Measurements from ENCODE around the gene JAK3.
A peak's percentile ranks its signal among the peaks of the same experiment; 100 is the strongest.

DNA sequence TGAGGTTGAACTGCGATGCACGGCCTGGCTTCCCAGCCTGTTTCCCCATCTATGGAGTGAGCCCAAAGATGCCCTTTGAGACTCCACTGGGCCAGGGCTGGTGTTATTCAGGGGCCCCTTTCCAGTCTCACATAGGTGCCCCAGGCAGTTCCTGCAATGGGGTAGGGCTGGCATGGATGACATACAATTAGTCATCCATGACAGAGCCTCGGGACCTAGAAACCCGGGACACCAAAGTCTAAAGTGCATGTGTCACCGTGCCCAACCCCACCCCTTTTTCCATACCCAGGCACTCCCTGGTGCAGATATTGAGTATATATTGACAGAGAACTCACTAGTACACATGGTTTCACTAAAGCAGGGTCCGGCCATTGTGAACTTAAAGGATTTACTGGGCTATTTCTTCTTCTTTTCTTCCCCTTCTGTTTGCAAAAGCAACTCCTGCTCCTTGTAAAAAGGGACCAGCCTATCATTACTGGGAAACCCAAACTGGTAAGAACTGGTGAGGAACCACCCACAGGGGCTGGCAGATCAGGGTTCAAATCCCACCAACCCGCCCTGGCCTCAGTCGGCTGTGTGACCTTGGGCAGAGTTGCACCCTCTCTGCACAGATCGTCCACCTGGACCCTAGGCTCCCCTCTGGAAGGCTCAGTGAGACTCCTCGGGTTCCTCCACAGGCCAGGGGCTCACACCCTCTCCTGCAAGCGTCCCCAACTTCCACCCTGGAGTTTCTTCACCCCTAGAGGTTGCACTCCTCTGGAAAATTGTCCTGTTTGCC lies 50.2 kb downstream of the JAK3 start:
- TF ChIP-seq EP300 (IDR thresholded peaks at IDR 0.05) (no peak), PHF8 (IDR thresholded peaks at IDR 0.05; ENCODE audit: borderline replicate concordance, low read depth) (no peak), RAD21 (conservative IDR thresholded peaks at IDR 0.05 in 1 of 2, IDR thresholded peaks at IDR 0.05 in 1 of 2) (no peak), POLR2A (IDR thresholded peaks at IDR 0.05; ENCODE audit: low read length) (no peak), MAZ (IDR thresholded peaks at IDR 0.05; ENCODE audit: borderline replicate concordance, low read depth, low read length) (no peak), CHD2 (IDR thresholded peaks at IDR 0.05; ENCODE audit: low read length, partially characterized antibody) (no peak), CBX8 (IDR thresholded peaks at IDR 0.05) (no peak)
- TF ChIP-seq, protein P1, sequence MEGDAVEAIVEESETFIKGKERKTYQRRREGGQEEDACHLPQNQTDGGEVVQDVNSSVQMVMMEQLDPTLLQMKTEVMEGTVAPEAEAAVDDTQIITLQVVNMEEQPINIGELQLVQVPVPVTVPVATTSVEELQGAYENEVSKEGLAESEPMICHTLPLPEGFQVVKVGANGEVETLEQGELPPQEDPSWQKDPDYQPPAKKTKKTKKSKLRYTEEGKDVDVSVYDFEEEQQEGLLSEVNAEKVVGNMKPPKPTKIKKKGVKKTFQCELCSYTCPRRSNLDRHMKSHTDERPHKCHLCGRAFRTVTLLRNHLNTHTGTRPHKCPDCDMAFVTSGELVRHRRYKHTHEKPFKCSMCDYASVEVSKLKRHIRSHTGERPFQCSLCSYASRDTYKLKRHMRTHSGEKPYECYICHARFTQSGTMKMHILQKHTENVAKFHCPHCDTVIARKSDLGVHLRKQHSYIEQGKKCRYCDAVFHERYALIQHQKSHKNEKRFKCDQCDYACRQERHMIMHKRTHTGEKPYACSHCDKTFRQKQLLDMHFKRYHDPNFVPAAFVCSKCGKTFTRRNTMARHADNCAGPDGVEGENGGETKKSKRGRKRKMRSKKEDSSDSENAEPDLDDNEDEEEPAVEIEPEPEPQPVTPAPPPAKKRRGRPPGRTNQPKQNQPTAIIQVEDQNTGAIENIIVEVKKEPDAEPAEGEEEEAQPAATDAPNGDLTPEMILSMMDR (IDR thresholded peaks at IDR 0.05) = no peak
- TF ChIP-seq, protein P2, sequence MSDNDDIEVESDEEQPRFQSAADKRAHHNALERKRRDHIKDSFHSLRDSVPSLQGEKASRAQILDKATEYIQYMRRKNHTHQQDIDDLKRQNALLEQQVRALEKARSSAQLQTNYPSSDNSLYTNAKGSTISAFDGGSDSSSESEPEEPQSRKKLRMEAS (IDR thresholded peaks at IDR 0.05) = peak; percentile 32; the same call in 1 of the 2 replicates
- TF ChIP-seq, protein P3, sequence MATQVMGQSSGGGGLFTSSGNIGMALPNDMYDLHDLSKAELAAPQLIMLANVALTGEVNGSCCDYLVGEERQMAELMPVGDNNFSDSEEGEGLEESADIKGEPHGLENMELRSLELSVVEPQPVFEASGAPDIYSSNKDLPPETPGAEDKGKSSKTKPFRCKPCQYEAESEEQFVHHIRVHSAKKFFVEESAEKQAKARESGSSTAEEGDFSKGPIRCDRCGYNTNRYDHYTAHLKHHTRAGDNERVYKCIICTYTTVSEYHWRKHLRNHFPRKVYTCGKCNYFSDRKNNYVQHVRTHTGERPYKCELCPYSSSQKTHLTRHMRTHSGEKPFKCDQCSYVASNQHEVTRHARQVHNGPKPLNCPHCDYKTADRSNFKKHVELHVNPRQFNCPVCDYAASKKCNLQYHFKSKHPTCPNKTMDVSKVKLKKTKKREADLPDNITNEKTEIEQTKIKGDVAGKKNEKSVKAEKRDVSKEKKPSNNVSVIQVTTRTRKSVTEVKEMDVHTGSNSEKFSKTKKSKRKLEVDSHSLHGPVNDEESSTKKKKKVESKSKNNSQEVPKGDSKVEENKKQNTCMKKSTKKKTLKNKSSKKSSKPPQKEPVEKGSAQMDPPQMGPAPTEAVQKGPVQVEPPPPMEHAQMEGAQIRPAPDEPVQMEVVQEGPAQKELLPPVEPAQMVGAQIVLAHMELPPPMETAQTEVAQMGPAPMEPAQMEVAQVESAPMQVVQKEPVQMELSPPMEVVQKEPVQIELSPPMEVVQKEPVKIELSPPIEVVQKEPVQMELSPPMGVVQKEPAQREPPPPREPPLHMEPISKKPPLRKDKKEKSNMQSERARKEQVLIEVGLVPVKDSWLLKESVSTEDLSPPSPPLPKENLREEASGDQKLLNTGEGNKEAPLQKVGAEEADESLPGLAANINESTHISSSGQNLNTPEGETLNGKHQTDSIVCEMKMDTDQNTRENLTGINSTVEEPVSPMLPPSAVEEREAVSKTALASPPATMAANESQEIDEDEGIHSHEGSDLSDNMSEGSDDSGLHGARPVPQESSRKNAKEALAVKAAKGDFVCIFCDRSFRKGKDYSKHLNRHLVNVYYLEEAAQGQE (IDR thresholded peaks at IDR 0.05) = no peak
- TF ChIP-seq, protein P4, sequence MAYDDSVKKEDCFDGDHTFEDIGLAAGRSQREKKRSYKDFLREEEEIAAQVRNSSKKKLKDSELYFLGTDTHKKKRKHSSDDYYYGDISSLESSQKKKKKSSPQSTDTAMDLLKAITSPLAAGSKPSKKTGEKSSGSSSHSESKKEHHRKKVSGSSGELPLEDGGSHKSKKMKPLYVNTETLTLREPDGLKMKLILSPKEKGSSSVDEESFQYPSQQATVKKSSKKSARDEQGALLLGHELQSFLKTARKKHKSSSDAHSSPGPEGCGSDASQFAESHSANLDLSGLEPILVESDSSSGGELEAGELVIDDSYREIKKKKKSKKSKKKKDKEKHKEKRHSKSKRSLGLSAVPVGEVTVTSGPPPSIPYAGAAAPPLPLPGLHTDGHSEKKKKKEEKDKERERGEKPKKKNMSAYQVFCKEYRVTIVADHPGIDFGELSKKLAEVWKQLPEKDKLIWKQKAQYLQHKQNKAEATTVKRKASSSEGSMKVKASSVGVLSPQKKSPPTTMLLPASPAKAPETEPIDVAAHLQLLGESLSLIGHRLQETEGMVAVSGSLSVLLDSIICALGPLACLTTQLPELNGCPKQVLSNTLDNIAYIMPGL (CRISPR knock-in tag; IDR thresholded peaks at IDR 0.05; ENCODE audit: borderline replicate concordance) = no peak
- TF ChIP-seq, protein P5, sequence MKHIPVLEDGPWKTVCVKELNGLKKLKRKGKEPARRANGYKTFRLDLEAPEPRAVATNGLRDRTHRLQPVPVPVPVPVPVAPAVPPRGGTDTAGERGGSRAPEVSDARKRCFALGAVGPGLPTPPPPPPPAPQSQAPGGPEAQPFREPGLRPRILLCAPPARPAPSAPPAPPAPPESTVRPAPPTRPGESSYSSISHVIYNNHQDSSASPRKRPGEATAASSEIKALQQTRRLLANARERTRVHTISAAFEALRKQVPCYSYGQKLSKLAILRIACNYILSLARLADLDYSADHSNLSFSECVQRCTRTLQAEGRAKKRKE (CRISPR knock-in tag; IDR thresholded peaks at IDR 0.05; ENCODE audit: low read depth) = no peak
- TF ChIP-seq, protein P6, sequence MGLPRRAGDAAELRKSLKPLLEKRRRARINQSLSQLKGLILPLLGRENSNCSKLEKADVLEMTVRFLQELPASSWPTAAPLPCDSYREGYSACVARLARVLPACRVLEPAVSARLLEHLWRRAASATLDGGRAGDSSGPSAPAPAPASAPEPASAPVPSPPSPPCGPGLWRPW (IDR thresholded peaks at IDR 0.05) = no peak
